ENCODE measurements around the gene ITGAD. TPM values are rescaled to one million over a fixed set of nuclear protein-coding genes. Genes with fewer than 3 reads are reported as not detected.

Gene ITGAD
- total RNA-seq, 3 donors from 2014 or later: 0.16 TPM; not detected in 2

- Mint-ChIP-seq H3K9me3 (peaks cover 8% of the 10 kb centered on the region), H3K27me3 (ENCODE audit: low read depth) (peaks cover 1% of the 10 kb centered on the region), H3K36me3 (ENCODE audit: insufficient read depth) (no peaks in the 10 kb centered on the region), H3K4me1 (ENCODE audit: low read depth) (peaks cover 9% of the 10 kb centered on the region), H3K4me3 (no peak overlapping the region)
- ATAC-seq (no peak), DNase-seq (no peak)
Measured at GRCh38 chr16:31380201-31380600, 12.9 kb upstream of the ITGAD start.

GRCh38 chr16:31382485-31383161 is 10.5 kb upstream of the ITGAD start:
- no peaks in the 10 kb centered on the region for H3K9me3 Mint-ChIP-seq
- no peak overlapping the region for H3K4me3 Mint-ChIP-seq
- peaks cover 5% of the 10 kb centered on the region for H3K27me3 Mint-ChIP-seq (ENCODE audit: low read depth)
- H3K4me1 Mint-ChIP-seq (ENCODE audit: low read depth): peaks cover 22% of the 10 kb centered on the region
- no peaks in the 10 kb centered on the region for H3K36me3 Mint-ChIP-seq (ENCODE audit: insufficient read depth)
- DNase-seq: peak; percentile 42
- peak in 1 of 2 donors; percentile 40 for ATAC-seq

- Mint-ChIP-seq H3K27me3 (ENCODE audit: low read depth) (peaks cover 15% of the 10 kb centered on the region), H3K36me3 (ENCODE audit: insufficient read depth) (no peaks in the 10 kb centered on the region), H3K9me3 (no peaks in the 10 kb centered on the region), H3K4me1 (ENCODE audit: low read depth) (peaks cover 20% of the 10 kb centered on the region), H3K4me3 (no peak overlapping the region)
- no peak for ATAC-seq
- no peak for DNase-seq
Measured at GRCh38 chr16:31385680-31386079, 7.5 kb upstream of the ITGAD start.

- Mint-ChIP-seq H3K4me3 (no peak overlapping the region), H3K9me3 (no peaks in the 10 kb centered on the region), H3K36me3 (ENCODE audit: insufficient read depth) (no peaks in the 10 kb centered on the region), H3K4me1 (ENCODE audit: low read depth) (peaks cover 20% of the 10 kb centered on the region), H3K27me3 (ENCODE audit: low read depth) (peaks cover 17% of the 10 kb centered on the region)
- ATAC-seq (peak; percentile 96 to 98), DNase-seq (no peak)
Measured at GRCh38 chr16:31386157-31386984, 6.8 kb upstream of the ITGAD start.

- DNase-seq: no peak
- H3K4me3 Mint-ChIP-seq: no peak overlapping the region
- no peaks in the 10 kb centered on the region for H3K9me3 Mint-ChIP-seq
- H3K4me1 Mint-ChIP-seq (ENCODE audit: low read depth): peaks cover 20% of the 10 kb centered on the region
- no peak for ATAC-seq
- H3K27me3 Mint-ChIP-seq (ENCODE audit: low read depth): peaks cover 16% of the 10 kb centered on the region
- no peaks in the 10 kb centered on the region for H3K36me3 Mint-ChIP-seq (ENCODE audit: insufficient read depth)
Measured at GRCh38 chr16:31388535-31388934, 4.6 kb upstream of the ITGAD start.

GRCh38 chr16:31390504-31391041 is 2.6 kb upstream of the ITGAD start:
- ATAC-seq: no peak
- DNase-seq: no peak
- Mint-ChIP-seq H3K27me3 (ENCODE audit: low read depth) (peaks cover 16% of the 10 kb centered on the region), H3K4me1 (ENCODE audit: low read depth) (peaks cover 17% of the 10 kb centered on the region), H3K9me3 (no peaks in the 10 kb centered on the region), H3K4me3 (no peak overlapping the region), H3K36me3 (ENCODE audit: insufficient read depth) (no peaks in the 10 kb centered on the region)

- H3K9me3 Mint-ChIP-seq: peaks cover 9% of the 10 kb centered on the region
- H3K36me3 Mint-ChIP-seq (ENCODE audit: insufficient read depth): no peaks in the 10 kb centered on the region
- H3K27me3 Mint-ChIP-seq (ENCODE audit: low read depth): peaks cover 3% of the 10 kb centered on the region
- peaks cover 7% of the 10 kb centered on the region for H3K4me1 Mint-ChIP-seq (ENCODE audit: low read depth)
- DNase-seq: no peak
- H3K4me3 Mint-ChIP-seq: no peak overlapping the region
- ATAC-seq: no peak
Measured at GRCh38 chr16:31395647-31396046, 2.5 kb downstream of the ITGAD start.

GRCh38 chr16:31397096-31397660 is 4.0 kb downstream of the ITGAD start:
- ATAC-seq (no peak), DNase-seq (no peak)
- Mint-ChIP-seq H3K9me3 (peaks cover 9% of the 10 kb centered on the region), H3K36me3 (ENCODE audit: insufficient read depth) (no peaks in the 10 kb centered on the region), H3K4me3 (no peak overlapping the region), H3K4me1 (ENCODE audit: low read depth) (peaks cover 7% of the 10 kb centered on the region), H3K27me3 (ENCODE audit: low read depth) (no peaks in the 10 kb centered on the region)

- no peak overlapping the region for H3K4me3 Mint-ChIP-seq
- ATAC-seq: no peak
- DNase-seq: no peak
Measured at GRCh38 chr16:31397701-31398100, 4.6 kb downstream of the ITGAD start.

GRCh38 chr16:31400191-31400590 is 7.1 kb downstream of the ITGAD start:
- peaks cover 9% of the 10 kb centered on the region for H3K4me1 Mint-ChIP-seq (ENCODE audit: low read depth)
- H3K36me3 Mint-ChIP-seq (ENCODE audit: insufficient read depth): no peaks in the 10 kb centered on the region
- H3K4me3 Mint-ChIP-seq: no peak overlapping the region
- H3K27me3 Mint-ChIP-seq (ENCODE audit: low read depth): no peaks in the 10 kb centered on the region
- ATAC-seq: no peak
- no peak for DNase-seq
- H3K9me3 Mint-ChIP-seq: peaks cover 9% of the 10 kb centered on the region

More at GRCh38 chr16:31397701-31398100, 4.6 kb downstream of the ITGAD start:
- H3K27me3 Mint-ChIP-seq (ENCODE audit: low read depth): no peaks in the 10 kb centered on the region
- no peaks in the 10 kb centered on the region for H3K36me3 Mint-ChIP-seq (ENCODE audit: insufficient read depth)
- peaks cover 8% of the 10 kb centered on the region for H3K4me1 Mint-ChIP-seq (ENCODE audit: low read depth)
- peaks cover 9% of the 10 kb centered on the region for H3K9me3 Mint-ChIP-seq

- Mint-ChIP-seq H3K27me3 (ENCODE audit: low read depth) (no peaks in the 10 kb centered on the region), H3K4me1 (ENCODE audit: low read depth) (peaks cover 9% of the 10 kb centered on the region), H3K4me3 (no peak overlapping the region), H3K9me3 (peaks cover 9% of the 10 kb centered on the region), H3K36me3 (ENCODE audit: insufficient read depth) (no peaks in the 10 kb centered on the region)
- ATAC-seq (no peak), DNase-seq (no peak)
Measured at GRCh38 chr16:31401436-31401835, 8.3 kb downstream of the ITGAD start.

- Mint-ChIP-seq H3K27me3 (ENCODE audit: low read depth) (no peaks in the 10 kb centered on the region), H3K4me3 (no peak overlapping the region), H3K36me3 (ENCODE audit: insufficient read depth) (no peaks in the 10 kb centered on the region), H3K4me1 (ENCODE audit: low read depth) (peaks cover 9% of the 10 kb centered on the region), H3K9me3 (peaks cover 9% of the 10 kb centered on the region)
- ATAC-seq (no peak), DNase-seq (no peak)
Measured at GRCh38 chr16:31402687-31403086, 9.6 kb downstream of the ITGAD start.

- Mint-ChIP-seq H3K4me1 (ENCODE audit: low read depth) (peaks cover 9% of the 10 kb centered on the region), H3K36me3 (ENCODE audit: insufficient read depth) (no peaks in the 10 kb centered on the region), H3K4me3 (no peak overlapping the region), H3K27me3 (ENCODE audit: low read depth) (peaks cover 3% of the 10 kb centered on the region), H3K9me3 (peaks cover 9% of the 10 kb centered on the region)
- ATAC-seq (no peak), DNase-seq (no peak)
Measured at GRCh38 chr16:31403590-31404352, 10.6 kb downstream of the ITGAD start.
